HL-60/S4 (cell line): ENCODE measurements around the gene PLA2G3.

Experiments used
- in situ Hi-C: fragments of 300-500 bp; cut with MboI; formaldehyde crosslinking; loops from 2 replicates; pipeline ENCODE4 v1.14.3; 2022; ENCODE audit warnings: low sequenced_read_pairs

The PLA2G3 gene

GRCh38 chr22:31090217-31091085 lies 49.9 kb downstream of the PLA2G3 start:
- in situ Hi-C loops, result loop anchor here (10.0 kb wide), 1 partner anchor 54 kb away; the partner anchor contains the start of gene PLA2G3

- in situ Hi-C loops, result loop anchor here (10.0 kb wide), 1 partner anchor 55 kb away; the partner anchor contains the start of gene PLA2G3
Observed at GRCh38 chr22:31089160-31090100, 50.9 kb downstream of the PLA2G3 start.

- in situ Hi-C loops, result no loop called here
Observed at GRCh38 chr22:31088233-31088986, 51.9 kb downstream of the PLA2G3 start.

GRCh38 chr22:31087744-31088215 lies 52.5 kb downstream of the PLA2G3 start:
- in situ Hi-C loops, result no loop called here

- in situ Hi-C loops, result no loop called here
Observed at GRCh38 chr22:31086703-31087330, 53.5 kb downstream of the PLA2G3 start.

- in situ Hi-C loops, result no loop called here
Observed at GRCh38 chr22:31085928-31086327, 54.4 kb downstream of the PLA2G3 start.

GRCh38 chr22:31085493-31085824 lies 54.8 kb downstream of the PLA2G3 start:
- in situ Hi-C loops, result no loop called here

- in situ Hi-C loops, result no loop called here
Observed at GRCh38 chr22:31084811-31085492, 55.4 kb downstream of the PLA2G3 start.
